ENCODE results near the gene TRPM1.

The TRPM1 gene

GRCh38 chr15:31101262-31102038, at the start of gene TRPM1:
TRPM1 (minus strand) TSS chr15:31101725; CDS start chr15:31081355, 20,370 bp downstream.
- DNase-seq: no peak
- in situ Hi-C loops (cut with MboI; ENCODE audit: low pct_unique_long_range_greater_than_20kb, low sequenced_read_pairs): no loop called here

GRCh38 chr15:31150732-31151231, 49.3 kb upstream of the TRPM1 start:
- in situ Hi-C loops (cut with MboI; ENCODE audit: low pct_unique_long_range_greater_than_20kb, low sequenced_read_pairs): no loop called here
- peak; percentile 12 for DNase-seq

DNA sequence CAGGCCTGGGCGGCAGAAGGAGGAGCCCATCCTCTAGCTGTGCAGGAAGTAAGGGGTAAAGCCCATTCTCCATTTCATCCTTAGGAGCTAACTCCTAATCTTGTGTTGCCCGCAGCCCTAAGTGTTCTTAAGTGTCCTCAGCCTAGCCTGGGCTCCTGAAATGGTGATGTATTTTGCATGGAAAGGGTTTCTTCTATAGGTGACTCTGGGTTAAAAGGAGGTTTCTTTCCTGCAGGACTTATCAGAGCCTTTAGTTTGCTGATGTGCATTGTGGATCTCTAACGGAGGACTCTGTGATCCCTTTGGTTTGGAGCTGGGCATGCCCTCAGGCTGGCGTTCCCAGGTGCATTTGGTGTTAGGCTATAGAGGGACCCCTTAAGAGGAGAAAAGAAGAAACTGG, 48.5 kb upstream of the TRPM1 start:
- in situ Hi-C loops (cut with MboI; ENCODE audit: low pct_unique_long_range_greater_than_20kb, low sequenced_read_pairs): no loop called here

DNA sequence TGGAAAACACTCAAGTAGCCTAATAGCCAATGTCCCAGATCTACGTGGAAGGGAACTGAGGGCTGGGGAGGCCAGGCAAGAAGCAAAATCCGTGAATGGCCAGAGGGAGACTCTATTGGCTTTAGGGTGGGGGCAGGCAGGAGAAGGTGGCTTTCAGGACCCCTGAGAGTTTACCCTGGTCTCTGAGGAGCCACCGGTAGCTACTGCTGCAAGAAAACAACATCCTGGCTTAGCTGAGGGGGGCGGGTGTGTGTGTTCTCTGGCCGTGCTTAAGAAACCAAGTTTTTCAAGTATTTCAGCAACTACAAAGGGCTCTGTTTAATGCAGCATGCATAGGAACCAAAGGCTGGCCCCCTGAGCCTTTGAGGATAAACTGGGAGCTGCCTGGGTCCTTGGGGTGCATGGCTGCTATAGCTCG, 47.6 kb upstream of the TRPM1 start:
- in situ Hi-C loops (cut with MboI; ENCODE audit: low pct_unique_long_range_greater_than_20kb, low sequenced_read_pairs): no loop called here
- no peak for DNase-seq

More for the DNA sequence above, 48.5 kb upstream of the TRPM1 start:
- no peak for DNase-seq

DNA sequence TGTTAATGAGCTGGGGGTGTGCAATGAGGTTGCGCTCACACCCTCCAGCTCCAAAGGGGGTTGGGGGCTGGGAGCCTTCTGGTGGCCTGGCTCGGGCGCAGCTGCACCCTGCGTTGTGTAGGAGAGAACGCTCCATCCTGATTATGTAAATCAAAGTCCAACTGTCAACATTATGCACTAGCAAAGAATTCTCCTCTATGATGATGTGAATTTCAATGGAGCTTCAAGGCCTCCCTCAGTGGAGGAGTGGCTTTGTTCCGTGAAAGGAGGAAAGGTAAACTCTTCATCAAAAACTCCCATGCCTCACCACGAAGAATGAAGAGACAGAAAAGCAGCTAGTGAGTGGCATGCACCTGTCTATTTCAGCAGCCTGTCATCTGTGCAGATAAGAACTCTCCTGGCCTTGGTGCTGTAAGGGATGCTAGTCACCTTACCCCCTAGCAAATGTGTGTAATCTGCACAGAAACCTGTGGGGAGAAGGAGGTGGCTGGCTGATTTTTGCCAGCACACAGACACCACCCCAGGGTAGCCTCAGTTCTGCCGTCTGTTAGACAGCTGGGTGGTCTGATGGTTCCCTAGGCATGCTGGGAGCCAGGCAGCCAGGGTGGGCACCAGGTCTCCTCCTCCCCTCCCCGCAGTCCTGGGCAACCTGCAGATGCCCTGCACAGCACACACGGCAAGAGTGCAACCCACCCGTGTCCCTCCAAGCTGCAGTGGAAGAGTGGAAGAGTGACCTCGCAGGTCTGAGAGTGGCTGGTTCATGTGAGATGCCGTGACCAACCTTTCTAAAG, 47.0 kb upstream of the TRPM1 start:
- no peak for DNase-seq
- in situ Hi-C loops (cut with MboI; ENCODE audit: low pct_unique_long_range_greater_than_20kb, low sequenced_read_pairs): no loop called here

GRCh38 chr15:31147944-31148296, 46.4 kb upstream of the TRPM1 start:
- DNase-seq: no peak
- in situ Hi-C loops (cut with MboI; ENCODE audit: low pct_unique_long_range_greater_than_20kb, low sequenced_read_pairs): no loop called here

DNA sequence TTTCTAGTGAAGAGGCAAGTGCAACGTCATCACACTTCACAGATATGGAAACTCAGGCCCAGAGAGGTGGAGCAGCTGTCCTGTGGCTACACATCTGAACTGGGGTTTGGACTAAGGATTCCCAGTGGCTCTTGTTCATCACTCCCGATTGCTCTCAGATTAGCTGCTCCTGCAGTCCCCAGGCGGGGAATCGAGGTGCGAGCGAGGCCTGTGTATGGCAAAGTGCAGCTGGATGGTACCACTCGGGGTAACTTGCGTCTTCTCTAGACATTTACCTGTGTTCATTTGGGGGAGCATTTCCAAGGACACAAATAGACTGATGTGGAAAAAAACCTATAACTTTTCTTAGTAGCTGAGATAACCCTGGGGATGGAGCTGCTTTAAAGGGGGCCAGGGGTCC, 45.9 kb upstream of the TRPM1 start:
- no peak for DNase-seq
- in situ Hi-C loops (cut with MboI; ENCODE audit: low pct_unique_long_range_greater_than_20kb, low sequenced_read_pairs): no loop called here

GRCh38 chr15:31145271-31145911, 43.9 kb upstream of the TRPM1 start:
- in situ Hi-C loops (cut with MboI; ENCODE audit: low pct_unique_long_range_greater_than_20kb, low sequenced_read_pairs): no loop called here
- DNase-seq: peak; percentile 26

DNA sequence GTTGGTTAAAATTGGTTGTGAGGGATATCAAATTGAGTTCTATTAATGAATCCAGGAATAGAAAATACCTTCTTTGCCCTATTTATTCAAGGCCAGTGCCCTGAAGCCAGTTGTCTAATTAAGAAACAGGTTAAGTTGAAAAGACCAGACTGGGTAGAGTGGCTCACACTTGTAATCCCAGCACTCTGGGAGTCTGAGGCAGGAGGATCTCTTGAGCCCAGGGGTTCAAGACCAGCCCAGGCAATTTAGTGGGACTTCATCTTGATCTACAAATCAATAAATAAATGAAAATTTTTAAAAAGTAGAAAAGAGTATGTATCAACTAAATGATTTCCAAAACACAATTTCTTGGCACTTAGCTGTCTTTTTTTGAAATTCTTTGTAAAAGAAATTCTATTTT, 40.3 kb upstream of the TRPM1 start:
- in situ Hi-C loops (cut with MboI; ENCODE audit: low pct_unique_long_range_greater_than_20kb, low sequenced_read_pairs): no loop called here
- DNase-seq: no peak

DNA sequence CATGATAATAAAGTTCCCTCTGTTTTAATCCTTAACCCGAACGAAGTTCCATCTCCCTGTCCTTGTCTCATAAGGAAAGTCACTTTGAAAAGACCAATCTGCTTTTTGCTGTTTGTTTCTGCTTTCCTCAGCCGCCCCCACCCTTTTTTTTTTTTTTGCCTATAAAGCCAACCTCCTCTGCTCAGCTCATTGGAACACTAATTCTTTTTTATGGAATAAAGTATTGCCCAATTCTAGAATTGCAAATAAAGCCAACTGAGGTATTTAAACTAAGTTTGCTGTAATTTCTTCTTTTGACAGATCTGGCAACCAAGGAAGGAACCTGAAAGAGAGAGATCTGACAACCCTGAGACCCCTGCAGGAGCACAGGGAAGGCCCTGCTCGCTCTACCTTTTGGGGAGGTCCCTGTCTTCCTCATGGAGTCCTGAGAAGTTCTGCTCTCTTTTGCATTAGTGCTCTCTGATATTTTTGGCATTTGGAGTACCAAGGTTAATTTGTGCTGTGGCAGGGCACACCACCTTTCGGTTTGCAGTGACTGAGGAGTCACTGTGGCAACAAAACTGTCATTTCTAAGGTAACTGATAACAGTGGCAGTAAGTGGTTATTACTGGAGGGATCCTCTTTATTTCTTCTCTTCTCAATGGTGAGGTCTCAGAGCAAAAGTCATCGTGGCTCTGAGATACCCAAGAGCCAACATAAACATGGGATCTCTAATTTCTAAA, 35.2 kb upstream of the TRPM1 start:
- no peak for DNase-seq
- in situ Hi-C loops (cut with MboI; ENCODE audit: low pct_unique_long_range_greater_than_20kb, low sequenced_read_pairs): no loop called here

- DNase-seq: no peak
- in situ Hi-C loops (cut with MboI; ENCODE audit: low pct_unique_long_range_greater_than_20kb, low sequenced_read_pairs): no loop called here
Observed at GRCh38 chr15:31136016-31136415, 34.5 kb upstream of the TRPM1 start.

DNA sequence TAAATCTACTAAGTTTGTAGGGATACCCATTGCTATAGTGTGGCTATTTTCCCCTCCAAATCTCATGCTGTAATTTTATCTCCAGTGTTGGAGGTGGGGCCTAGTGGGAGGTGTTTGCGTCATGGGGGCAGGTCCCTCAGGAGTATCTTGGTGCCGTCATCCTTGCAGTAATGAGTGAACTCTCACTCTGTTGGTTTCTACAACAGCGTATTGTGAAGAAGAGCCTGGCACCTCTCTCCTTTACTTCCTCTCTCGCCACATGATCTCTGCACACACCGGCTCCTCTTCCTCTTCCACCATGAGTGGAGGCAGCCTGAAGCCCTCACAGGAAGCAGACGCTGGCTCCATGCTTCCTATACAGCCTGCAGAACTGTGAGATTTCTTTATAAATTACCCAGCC, 34.0 kb upstream of the TRPM1 start:
- peak; percentile 31 for DNase-seq
- in situ Hi-C loops (cut with MboI; ENCODE audit: low pct_unique_long_range_greater_than_20kb, low sequenced_read_pairs): no loop called here

DNA sequence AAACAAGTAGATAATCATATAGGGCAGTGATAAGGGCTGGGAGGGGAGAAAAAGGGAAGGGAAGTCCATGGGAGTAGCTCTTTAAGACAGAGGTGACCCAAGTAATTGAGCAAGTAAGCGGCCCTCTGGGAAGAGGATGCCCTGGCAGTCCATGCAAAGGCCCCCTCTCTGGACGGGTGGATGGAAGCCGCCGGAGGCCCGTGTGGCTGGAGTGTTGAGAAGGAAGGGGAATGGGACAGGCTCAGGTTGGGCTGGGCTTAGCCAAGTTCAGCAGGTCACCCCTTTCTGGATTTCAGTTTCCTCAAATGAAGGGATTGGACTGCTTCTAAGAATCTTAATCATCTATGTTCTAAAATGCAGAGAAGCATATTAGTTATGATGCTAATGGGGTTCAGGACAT, 32.4 kb upstream of the TRPM1 start:
- DNase-seq: no peak
- in situ Hi-C loops (cut with MboI; ENCODE audit: low pct_unique_long_range_greater_than_20kb, low sequenced_read_pairs): no loop called here

- DNase-seq: no peak
- in situ Hi-C loops (cut with MboI; ENCODE audit: low pct_unique_long_range_greater_than_20kb, low sequenced_read_pairs): no loop called here
Observed at GRCh38 chr15:31131853-31132375, 30.4 kb upstream of the TRPM1 start.

GRCh38 chr15:31130576-31131237, 29.2 kb upstream of the TRPM1 start:
- in situ Hi-C loops (cut with MboI; ENCODE audit: low pct_unique_long_range_greater_than_20kb, low sequenced_read_pairs): no loop called here
- DNase-seq: no peak

DNA sequence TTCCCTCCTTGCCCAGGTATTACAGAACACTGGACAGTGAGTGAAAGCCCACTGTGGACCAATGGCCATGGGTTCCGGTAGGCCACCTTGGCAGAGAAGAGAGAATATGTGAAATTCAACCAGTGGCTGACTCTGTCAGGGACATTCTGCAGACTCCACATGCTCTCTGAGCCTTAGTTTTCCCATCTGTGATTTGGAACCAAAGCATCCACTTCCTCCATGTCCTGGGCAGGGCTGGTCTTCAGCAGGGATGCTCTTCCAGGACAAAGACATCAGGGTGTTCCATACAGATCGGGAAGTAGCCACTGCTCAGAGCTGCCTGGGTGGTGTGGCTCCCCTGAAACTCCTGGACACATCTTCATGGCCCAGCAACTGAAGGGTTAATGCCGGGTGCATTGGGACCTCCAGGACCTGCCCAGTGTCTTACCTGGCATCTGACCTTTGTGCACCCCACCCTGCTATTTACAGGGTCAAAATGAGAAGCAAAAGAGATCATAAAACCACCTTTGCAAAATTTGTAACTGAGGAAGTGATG, 28.3 kb upstream of the TRPM1 start:
- in situ Hi-C loops (cut with MboI; ENCODE audit: low pct_unique_long_range_greater_than_20kb, low sequenced_read_pairs): no loop called here
- no peak for DNase-seq

- in situ Hi-C loops (cut with MboI; ENCODE audit: low pct_unique_long_range_greater_than_20kb, low sequenced_read_pairs): no loop called here
- DNase-seq: peak; percentile 86
Observed at GRCh38 chr15:31128919-31129768, 27.6 kb upstream of the TRPM1 start.

DNA sequence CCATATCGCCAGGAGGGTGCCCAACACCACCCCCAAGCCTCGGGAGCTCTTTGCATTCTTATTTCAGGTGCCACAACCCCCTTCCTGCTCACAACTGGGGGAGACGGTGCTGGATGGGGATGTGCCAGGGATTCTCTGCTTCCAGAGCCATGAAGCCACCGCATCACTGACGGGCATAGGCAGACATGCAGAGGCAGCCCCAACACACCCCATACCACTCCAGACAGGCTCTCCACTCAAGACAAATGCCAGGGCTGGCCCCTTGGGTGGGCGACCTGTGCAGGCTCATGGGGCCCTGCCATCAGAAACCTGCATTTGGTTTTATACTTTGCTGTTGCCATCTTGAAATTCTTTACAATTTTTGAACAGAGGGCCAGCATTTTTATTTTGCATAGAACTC, 27.0 kb upstream of the TRPM1 start:
- DNase-seq: no peak
- in situ Hi-C loops (cut with MboI; ENCODE audit: low pct_unique_long_range_greater_than_20kb, low sequenced_read_pairs): no loop called here
